Smooth muscle cell (in vitro differentiated cells): ENCODE results near the gene CCDC102A. TPM values are rescaled to one million over a fixed set of nuclear protein-coding genes. Genes with fewer than 3 reads are reported as not detected.
A peak's percentile ranks its signal among the peaks of the same experiment; 100 is the strongest.

Experiments used
- DNase-seq: peaks from one replicate; lab custom pipeline; 2025; ENCODE audit not compliant: unreplicated experiment; lab: John Stamatoyannopoulos, UW
- H2AFZ ChIP-seq: fragments of 200-600 bp; sonication (generic); 2 replicates; pipeline ENCODE4 v1.6.0; 2016; ENCODE audit warnings: antibody characterized with exemption, low read depth, mild to moderate bottlenecking
- H3F3A ChIP-seq: fragments of 200-600 bp; sonication (generic); 2 replicates; pipeline ENCODE4 v1.6.0; 2017; ENCODE audit warnings: antibody characterized with exemption, low read depth
- H3K27ac ChIP-seq: fragments of 200-600 bp; sonication (generic); 2 replicates; pipeline ENCODE4 v1.5.1; 2016; ENCODE audit warnings: low read depth, mild to moderate bottlenecking
- H3K27me3 ChIP-seq: fragments of 200-600 bp; sonication (generic); 2 replicates; pipeline ENCODE4 v1.6.1; 2016; ENCODE audit warnings: low read depth, mild to moderate bottlenecking
- H3K36me3 ChIP-seq: fragments of 200-600 bp; sonication (generic); 2 replicates; pipeline ENCODE4 v1.5.1; 2016; ENCODE audit warnings: low read depth
- H3K4me1 ChIP-seq: fragments of 200-600 bp; sonication (generic); 2 replicates; pipeline ENCODE4 v1.5.1; 2016; ENCODE audit warnings: low read depth
- H3K4me2 ChIP-seq: fragments of 200-600 bp; sonication (generic); 2 replicates; pipeline ENCODE4 v1.6.0; 2016; ENCODE audit warnings: mild to moderate bottlenecking
- H3K4me3 ChIP-seq: fragments of 200-600 bp; sonication (generic); 2 replicates; pipeline ENCODE4 v1.5.1; 2016; ENCODE audit warnings: mild to moderate bottlenecking
- H3K79me2 ChIP-seq: fragments of 200-600 bp; sonication (generic); 2 replicates; pipeline ENCODE4 v1.6.0; 2016; ENCODE audit warnings: low read depth, mild to moderate bottlenecking
- H3K9ac ChIP-seq: fragments of 200-600 bp; sonication (generic); 2 replicates; pipeline ENCODE4 v1.6.0; 2016; ENCODE audit warnings: low read depth
- H3K9me3 ChIP-seq: fragments of 200-600 bp; sonication (generic); replicated peaks from 2 replicates; pipeline ENCODE4 v1.5.1; 2016; ENCODE audit warnings: low read depth
- H4K20me1 ChIP-seq: fragments of 200-600 bp; sonication (generic); 2 replicates; pipeline ENCODE4 v1.6.0; 2016; ENCODE audit warnings: low read depth
- CTCF ChIP-seq: fragments of 200-600 bp; sonication (generic); IDR thresholded peaks from 2 replicates; pipeline ENCODE4 v1.5.1; 2017; ENCODE audit warnings: borderline replicate concordance, mild to moderate bottlenecking, antibody characterized with exemption; ENCODE audit not compliant: insufficient read depth, poor library complexity, severe bottlenecking
- WGBS: methylation state at CpG from one replicate; pipeline ENCODE4 v1.1.7; 2016; ENCODE audit warnings: low lambda C conversion rate; 5-methylcytosine and 5-hydroxymethylcytosine counted together
- polyA plus RNA-seq: library from polyadenylated mRNA; unstranded; fragments of >200 nt; fragmentation: Nextera tagmentation; extraction: Ambion mirVana; gene quantifications from 2 replicates; pipeline ENCODE4 v1.2.1, GENCODE V29; 2016
- total RNA-seq: library from RNA; depleted of rRNA; stranded (reverse); fragments of >200 nt; gene quantifications from 2 replicates; pipeline ENCODE4 v1.2.3, GENCODE V29; 2014

Gene CCDC102A
- total and polyA plus RNA-seq, 2 experiments from 2014 or later, result 10.8 to 25.3 TPM

- 35% methylated on average over 8 of the region's 8 CpGs for WGBS
Observed at GRCh38 chr16:57486858-57487834, 49.2 kb downstream of the CCDC102A start.

GRCh38 chr16:57485916-57486857, 50.2 kb downstream of the CCDC102A start, which contains the start of gene DOK4:
Gene DOK4 (minus strand): TSS chr16:57486493. CDS start chr16:57479507, 6,986 bp downstream.
- peaks cover 21% of the 10 kb centered on the region for H4K20me1 ChIP-seq
- H3K36me3 ChIP-seq, result no peaks in the 10 kb centered on the region
- no peaks in the 10 kb centered on the region for H3K9me3 ChIP-seq
- peaks cover 49% of the 10 kb centered on the region for H3K79me2 ChIP-seq
- peak within 1 kb of the TSS; percentile 93 for H3K9ac ChIP-seq
- no peaks in the 10 kb centered on the region for H3K4me1 ChIP-seq
- under 1% methylated on average over 28 of the region's 73 CpGs for WGBS
- H3K4me3 ChIP-seq, result peak within 1 kb of the TSS; percentile 87
- peaks cover 4% of the 10 kb centered on the region for H3F3A ChIP-seq
- H3K27ac ChIP-seq, result peak within 1 kb of the TSS; percentile 82
- H2AFZ ChIP-seq, result peak within 1 kb of the TSS; percentile 97
- H3K4me2 ChIP-seq, result peak within 1 kb of the TSS; percentile 98
- peak; percentile 48 for DNase-seq
- TF ChIP-seq CTCF, result no peak
- no peaks in the 10 kb centered on the region for H3K27me3 ChIP-seq

More at GRCh38 chr16:57486858-57487834, 49.2 kb downstream of the CCDC102A start:
- Histone ChIP-seq H3K9ac (no peak overlapping the region), H3K36me3 (no peaks in the 10 kb centered on the region), H3K4me2 (peak overlapping the region; percentile 87), H3K79me2 (peaks cover 42% of the 10 kb centered on the region), H3K27me3 (no peaks in the 10 kb centered on the region), H2AFZ (peak overlapping the region; percentile 97), H3K9me3 (no peaks in the 10 kb centered on the region), H4K20me1 (peaks cover 21% of the 10 kb centered on the region), H3K4me1 (no peaks in the 10 kb centered on the region), H3K27ac (peak overlapping the region; percentile 52), H3K4me3 (peak overlapping the region; percentile 87), H3F3A (no peaks in the 10 kb centered on the region)
- no peak for DNase-seq
- no peak for TF ChIP-seq CTCF

- no peak for DNase-seq
- Histone ChIP-seq H4K20me1 (peaks cover 28% of the 10 kb centered on the region), H3F3A (peaks cover 8% of the 10 kb centered on the region)
Observed at GRCh38 chr16:57485091-57485915, 51.1 kb downstream of the CCDC102A start.

More at GRCh38 chr16:57485091-57485915, 51.1 kb downstream of the CCDC102A start:
- peaks cover 57% of the 10 kb centered on the region for H3K79me2 ChIP-seq
- H3K4me2 ChIP-seq, result peak overlapping the region; percentile 98
- TF ChIP-seq CTCF, result no peak
- 51% methylated on average over 13 of the region's 14 CpGs for WGBS
- peak overlapping the region; percentile 87 for H3K4me3 ChIP-seq
- peak overlapping the region; percentile 71 for H2AFZ ChIP-seq
- no peaks in the 10 kb centered on the region for H3K9me3 ChIP-seq
- H3K27ac ChIP-seq, result peak overlapping the region; percentile 82
- H3K27me3 ChIP-seq, result no peaks in the 10 kb centered on the region
- H3K9ac ChIP-seq, result peak overlapping the region; percentile 93
- H3K4me1 ChIP-seq, result peaks cover 3% of the 10 kb centered on the region
- H3K36me3 ChIP-seq, result no peaks in the 10 kb centered on the region
